SK-N-SH (cell line): Measurements from ENCODE around the gene GPR89B.
"Not testable (repeated sequence)": the region's sequence is repeated elsewhere in the genome, so short reads cannot be mapped to it uniquely, and the experiment has no call there.

Experiments used
- EP300 ChIP-seq, 2 experiments: IDR thresholded peaks; 2 replicates each; pipeline versions ENCODE4 v1.4.0 to v1.6.1; 2012; ENCODE audit warnings: borderline replicate concordance in 1 of 2, low read depth in 1 of 2, low read length in 1 of 2
- REST ChIP-seq: IDR thresholded peaks from 2 replicates; pipeline ENCODE4 v1.6.1; 2012; ENCODE audit warnings: mild to moderate bottlenecking, low read depth, low read length, moderate library complexity
- TF ChIP-seq, protein P1 (sequence below): fragments of 200-600 bp; sonication (generic); IDR thresholded peaks from 2 replicates; pipeline ENCODE4 v1.6.1; 2017; ENCODE audit warnings: antibody characterized with exemption, mild to moderate bottlenecking, moderate library complexity

DNA sequence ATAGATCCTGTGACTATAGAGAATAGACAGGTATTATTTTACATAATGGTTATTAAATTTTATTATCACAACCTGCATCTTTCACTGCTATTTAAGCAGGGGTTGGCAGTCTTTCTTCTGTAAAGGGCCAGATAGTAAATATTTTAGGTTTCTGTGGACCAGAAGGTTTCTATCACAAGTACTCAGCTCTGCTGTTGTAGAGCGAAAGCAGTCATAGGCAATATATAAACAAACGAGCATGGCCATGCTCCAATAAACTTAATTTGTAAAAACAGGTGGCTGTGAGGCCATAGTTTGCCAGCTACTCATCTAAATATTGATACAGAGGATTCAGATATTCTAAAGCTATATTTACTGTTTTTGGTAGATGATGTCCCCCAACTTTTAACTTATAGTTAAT is 12.2 kb downstream of the GPR89B start:
- TF ChIP-seq, protein P1, sequence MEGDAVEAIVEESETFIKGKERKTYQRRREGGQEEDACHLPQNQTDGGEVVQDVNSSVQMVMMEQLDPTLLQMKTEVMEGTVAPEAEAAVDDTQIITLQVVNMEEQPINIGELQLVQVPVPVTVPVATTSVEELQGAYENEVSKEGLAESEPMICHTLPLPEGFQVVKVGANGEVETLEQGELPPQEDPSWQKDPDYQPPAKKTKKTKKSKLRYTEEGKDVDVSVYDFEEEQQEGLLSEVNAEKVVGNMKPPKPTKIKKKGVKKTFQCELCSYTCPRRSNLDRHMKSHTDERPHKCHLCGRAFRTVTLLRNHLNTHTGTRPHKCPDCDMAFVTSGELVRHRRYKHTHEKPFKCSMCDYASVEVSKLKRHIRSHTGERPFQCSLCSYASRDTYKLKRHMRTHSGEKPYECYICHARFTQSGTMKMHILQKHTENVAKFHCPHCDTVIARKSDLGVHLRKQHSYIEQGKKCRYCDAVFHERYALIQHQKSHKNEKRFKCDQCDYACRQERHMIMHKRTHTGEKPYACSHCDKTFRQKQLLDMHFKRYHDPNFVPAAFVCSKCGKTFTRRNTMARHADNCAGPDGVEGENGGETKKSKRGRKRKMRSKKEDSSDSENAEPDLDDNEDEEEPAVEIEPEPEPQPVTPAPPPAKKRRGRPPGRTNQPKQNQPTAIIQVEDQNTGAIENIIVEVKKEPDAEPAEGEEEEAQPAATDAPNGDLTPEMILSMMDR: not testable (repeated sequence)
- not testable (repeated sequence) for TF ChIP-seq EP300 (IDR thresholded peaks at IDR 0.05; ENCODE audit: borderline replicate concordance in 1 of 2, low read depth in 1 of 2, low read length in 1 of 2); REST
